NCI-H1436 (cell line): ENCODE data around the gene SOBP.

ENCODE experiments used
- DNase-seq: peaks from one replicate; lab custom pipeline; 2025; lab: John Stamatoyannopoulos, UW

Gene SOBP

GRCh38 chr6:107620732-107621131, 130.8 kb downstream of the SOBP start:
- no peak for DNase-seq

DNA sequence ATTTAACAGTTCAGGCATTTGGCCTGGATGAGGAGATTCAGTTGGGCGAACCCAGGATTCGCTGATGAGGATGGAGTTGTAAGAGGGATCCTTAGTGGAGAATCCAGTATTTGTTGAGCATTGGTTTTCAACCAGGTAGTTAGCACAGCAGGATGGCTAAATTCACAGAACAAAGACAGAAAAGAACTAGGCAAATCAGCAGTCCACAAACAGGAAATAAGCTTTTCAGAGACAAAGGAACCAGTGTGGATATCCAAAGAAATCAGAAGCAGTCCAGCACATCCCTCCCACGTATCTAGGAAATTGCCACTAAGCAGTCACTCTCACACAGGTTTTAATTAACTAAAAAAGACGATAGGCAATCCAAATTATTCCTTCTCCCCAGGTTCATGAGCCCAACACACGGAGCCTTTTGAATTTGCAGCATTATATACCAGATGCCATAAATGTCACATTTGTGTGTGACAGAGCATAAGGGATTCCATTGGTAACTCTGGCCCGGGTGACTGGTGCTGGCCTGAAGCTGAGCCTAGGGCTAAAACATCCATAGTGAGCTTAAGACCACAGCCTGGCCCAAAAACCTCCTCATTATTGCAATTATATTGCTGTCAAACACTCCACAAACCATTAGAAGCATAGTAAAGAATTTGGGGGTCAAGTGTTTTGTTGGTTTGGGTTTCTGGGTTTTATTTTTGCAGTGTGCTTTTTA, 131.5 kb downstream of the SOBP start:
- no peak for DNase-seq

DNA sequence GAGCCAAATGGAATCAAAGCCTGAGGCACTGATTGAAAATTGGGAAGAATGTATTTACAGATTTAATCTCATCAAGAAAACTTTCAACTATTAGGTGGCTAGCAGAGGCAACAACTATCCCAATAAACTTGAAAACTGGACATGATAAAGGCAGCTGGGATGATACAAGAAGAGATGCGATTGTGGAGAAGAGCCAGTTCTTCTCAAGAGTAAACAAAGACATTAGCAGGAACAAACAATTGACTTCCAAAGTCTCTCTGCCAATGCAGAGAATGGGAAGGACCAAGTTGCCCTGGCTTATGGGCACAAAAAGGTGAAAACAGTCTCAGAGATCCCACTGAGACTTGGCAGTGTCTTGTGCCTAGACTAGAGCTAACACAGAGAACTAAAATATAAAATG, 132.4 kb downstream of the SOBP start:
- no peak for DNase-seq

DNA sequence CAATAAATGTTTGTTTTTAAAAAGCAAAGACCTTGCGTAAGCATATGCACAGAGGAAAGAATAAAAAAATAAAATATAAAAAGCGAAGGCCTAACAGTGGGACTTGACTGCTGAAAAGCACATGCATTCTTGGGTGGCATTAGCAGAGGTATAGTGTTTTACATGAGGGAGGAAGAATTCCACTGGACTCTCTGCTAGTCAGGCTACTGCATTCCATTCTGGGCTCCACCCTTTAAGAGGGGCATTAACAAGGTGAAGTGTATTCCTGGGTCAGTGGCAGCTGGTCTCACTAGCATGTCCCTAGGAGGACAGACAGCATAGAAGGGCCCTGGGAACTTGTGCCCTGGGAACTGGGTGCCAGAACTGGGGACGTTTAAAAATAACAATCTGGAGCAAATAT, 134.1 kb downstream of the SOBP start:
- no peak for DNase-seq

- no peak for DNase-seq
Observed at GRCh38 chr6:107624541-107624940, 134.6 kb downstream of the SOBP start.

- DNase-seq, result no peak
Observed at GRCh38 chr6:107625264-107625663, 135.3 kb downstream of the SOBP start.

- DNase-seq, result no peak
Observed at GRCh38 chr6:107626645-107627044, 136.7 kb downstream of the SOBP start.

GRCh38 chr6:107627969-107628368, 138.1 kb downstream of the SOBP start:
- no peak for DNase-seq

DNA sequence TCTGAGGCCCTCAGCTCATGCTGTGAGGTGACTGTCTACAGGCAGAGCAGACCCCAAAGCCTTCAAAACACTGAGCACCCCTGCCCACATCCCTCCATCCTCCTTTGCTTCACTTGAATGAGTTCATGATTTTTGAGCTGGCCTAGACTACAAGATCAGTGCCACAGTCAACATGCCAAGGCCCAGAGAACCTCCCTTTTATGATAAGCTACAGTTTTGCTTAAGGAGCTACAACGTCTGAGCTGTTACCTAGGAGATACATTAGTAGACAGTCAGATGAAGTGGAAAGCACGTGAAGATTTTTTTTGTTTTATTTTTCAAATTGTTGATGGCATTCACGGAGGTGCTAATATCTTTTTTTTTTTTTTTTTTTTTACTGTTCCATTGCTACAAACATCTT, 139.0 kb downstream of the SOBP start:
- DNase-seq, result no peak

- peak; percentile 31 for DNase-seq
Observed at GRCh38 chr6:107629548-107630129, 139.7 kb downstream of the SOBP start.

GRCh38 chr6:107630348-107630977, 140.5 kb downstream of the SOBP start:
- DNase-seq, result no peak

DNA sequence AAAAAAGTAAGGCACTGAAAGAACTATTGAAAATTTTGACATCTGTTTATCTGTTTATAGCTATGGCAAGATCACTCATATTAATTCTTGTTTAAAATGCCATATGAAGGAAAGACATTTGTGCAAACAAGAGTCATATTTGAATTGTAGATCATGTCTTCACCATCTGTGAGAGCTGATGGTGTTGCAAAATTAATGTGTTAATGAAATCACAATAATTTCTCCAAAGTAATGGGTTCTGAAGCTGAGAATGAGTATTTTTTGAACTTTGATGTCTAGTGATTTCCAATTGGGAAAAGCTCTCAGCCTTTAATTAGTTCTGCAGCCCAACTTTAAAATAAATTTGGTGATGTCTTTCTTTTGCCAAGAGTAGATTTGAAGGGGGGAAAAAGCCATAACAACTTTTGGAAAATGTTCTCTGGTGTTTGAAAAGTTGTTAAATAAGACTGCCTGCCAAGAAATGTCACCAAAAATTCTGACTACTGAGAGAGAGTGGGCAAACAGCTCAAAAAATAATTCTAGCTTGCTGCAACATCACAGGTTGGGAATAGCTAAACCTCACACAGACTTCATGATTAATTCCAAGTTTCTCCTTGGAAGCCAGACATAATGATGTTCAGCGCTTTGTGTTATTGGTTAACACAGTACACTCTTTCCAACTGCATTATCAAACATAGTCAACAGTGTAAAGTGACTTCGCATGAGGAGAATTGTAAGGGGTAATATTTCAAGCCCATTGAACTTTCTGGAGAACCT, 142.6 kb downstream of the SOBP start:
- no peak for DNase-seq

DNA sequence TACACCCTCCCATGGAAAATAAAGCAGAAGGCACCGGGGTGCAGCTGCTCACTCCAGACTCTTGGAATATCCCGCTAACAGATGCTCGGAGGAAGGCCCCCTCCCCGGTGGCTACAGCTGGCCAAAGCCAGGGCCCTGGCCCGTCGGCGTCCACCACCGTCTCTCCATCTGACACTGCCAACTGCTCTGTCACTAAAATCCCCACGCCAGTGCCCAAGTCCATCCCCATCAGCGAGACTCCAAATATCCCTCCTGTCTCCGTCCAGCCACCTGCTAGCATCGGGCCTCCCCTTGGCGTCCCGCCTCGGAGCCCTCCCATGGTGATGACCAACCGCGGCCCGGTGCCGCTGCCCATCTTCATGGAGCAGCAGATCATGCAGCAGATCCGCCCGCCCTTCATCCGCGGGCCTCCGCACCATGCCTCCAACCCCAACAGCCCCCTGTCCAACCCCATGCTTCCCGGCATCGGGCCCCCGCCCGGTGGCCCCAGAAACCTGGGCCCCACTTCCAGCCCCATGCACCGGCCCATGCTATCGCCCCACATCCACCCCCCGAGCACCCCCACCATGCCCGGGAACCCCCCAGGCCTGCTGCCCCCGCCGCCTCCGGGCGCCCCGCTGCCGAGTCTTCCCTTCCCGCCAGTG, 143.9 kb downstream of the SOBP start:
- no peak for DNase-seq

GRCh38 chr6:107634324-107635056, 144.6 kb downstream of the SOBP start:
- no peak for DNase-seq

GRCh38 chr6:107635057-107635515, 145.2 kb downstream of the SOBP start:
- DNase-seq, result no peak

- DNase-seq, result no peak
Observed at GRCh38 chr6:107636486-107636885, 146.6 kb downstream of the SOBP start.

DNA sequence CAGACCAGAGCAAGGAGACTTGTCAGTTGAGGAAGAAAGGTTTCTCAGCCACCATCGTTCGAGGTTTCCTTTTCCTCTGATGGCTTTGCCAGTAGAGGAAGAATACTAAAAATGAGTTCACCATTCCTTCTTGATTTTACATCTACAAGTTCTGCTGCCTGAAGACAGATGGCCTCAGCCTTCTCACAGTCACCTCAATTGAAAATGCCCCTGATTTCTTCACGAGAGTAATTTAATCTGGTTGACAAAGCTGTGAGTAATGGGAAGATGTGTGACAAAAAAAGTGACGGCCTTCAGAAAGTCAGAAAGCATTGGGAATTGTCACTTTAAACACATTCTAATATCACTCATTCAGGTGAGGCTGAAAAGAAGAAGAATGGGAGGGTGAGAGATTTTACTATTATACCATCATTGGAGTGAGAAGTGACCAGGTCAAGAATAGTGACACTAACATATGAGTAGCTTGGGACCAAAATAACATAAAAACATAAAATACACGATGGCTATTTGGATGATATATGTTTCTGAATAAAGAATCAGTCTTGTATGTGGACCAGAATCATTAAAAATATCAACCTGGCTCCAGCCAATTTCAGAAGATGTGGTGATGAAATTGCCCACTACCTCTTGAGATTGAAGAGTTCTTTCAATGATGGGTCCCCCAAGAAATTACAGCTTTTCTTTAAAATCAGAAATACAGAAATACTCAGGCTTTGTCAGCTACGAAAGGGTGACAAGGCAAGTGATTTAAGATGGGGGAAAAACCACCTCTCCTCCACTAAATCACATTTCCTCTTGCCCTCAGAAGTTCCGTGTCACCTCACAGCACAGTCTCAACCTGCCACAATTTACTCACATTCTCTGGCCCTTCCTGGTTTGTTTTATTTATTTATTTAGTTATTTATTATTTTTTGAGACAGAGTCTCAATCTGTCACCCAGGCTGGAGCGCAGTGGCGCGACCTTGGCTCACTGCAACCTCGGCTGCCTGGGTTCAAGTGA, 147.7 kb downstream of the SOBP start:
- DNase-seq, result no peak

DNA sequence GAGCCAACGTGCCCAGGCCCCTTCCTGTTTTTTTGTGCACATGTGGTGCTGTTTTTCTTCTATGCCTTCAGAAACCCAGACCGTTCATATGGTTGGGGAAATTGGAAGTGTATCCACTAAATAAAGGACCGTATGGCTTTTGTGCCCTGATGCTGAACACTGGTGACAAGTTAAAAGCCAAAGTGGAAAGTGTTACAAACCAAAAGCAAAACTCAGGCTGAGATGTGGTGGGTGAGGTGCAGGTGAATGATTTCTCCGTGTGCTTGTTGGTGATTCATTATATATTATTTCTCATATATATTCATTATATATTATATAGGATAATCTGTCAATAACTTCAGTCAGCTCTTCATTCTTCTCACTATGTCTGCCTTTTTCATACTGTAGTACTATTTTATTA, 148.6 kb downstream of the SOBP start:
- no peak for DNase-seq

DNA sequence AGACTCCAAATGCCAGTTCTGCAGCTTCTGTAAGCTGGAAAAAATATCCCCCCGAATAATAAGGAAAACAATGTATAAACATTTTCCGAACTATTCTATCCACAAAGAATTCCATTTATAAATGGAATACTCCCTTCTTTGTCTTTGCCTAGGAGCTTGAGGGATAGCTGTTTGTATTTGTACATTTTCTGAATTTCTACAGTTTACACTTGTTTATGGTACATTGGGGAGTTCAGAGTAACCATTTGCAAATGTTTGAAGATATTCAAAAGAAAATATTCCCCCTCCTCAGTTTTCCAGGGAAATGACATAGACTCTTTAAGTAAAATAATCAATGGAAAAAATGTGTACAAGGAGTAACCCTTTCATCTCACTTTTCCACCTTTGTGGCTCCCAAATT, 149.6 kb downstream of the SOBP start:
- DNase-seq, result no peak

GRCh38 chr6:107641071-107641470, 151.2 kb downstream of the SOBP start:
- DNase-seq, result no peak
